MM.1S (cell line): ENCODE measurements around the gene PKD1.
"Not testable (repeated sequence)": the region's sequence is repeated elsewhere in the genome, so short reads cannot be mapped to it uniquely, and the experiment has no call there.

Experiments used
- CTCF ChIP-seq: fragments of 300-600 bp; sonication (generic); IDR thresholded peaks from 2 replicates; pipeline ENCODE4 v1.5.1; 2016; ENCODE audit warnings: antibody characterized with exemption, low read length, mixed read lengths
- EZH2 ChIP-seq: fragments of 300-600 bp; sonication (generic); optimal IDR thresholded peaks from 2 replicates; pipeline ENCODE3; 2017; ENCODE audit warnings: low read depth, mild to moderate bottlenecking, antibody characterized with exemption, low read length, mixed read lengths
- EZH2phosphoT487 ChIP-seq: fragments of 300-600 bp; sonication (generic); IDR thresholded peaks from 2 replicates; pipeline ENCODE4 v1.6.1; 2018; ENCODE audit warnings: antibody characterized with exemption, low read length

GRCh38 chr16:2129251-2129650 lies 6.4 kb downstream of the PKD1 start:
- not testable (repeated sequence) for TF ChIP-seq CTCF, EZH2, EZH2phosphoT487
